RWPE2 (cell line): ENCODE data around the gene HLA-G.
A peak's percentile ranks its signal among the peaks of the same experiment; 100 is the strongest.
"Not testable (repeated sequence)": the region's sequence is repeated elsewhere in the genome, so short reads cannot be mapped to it uniquely, and the experiment has no call there.

Source experiments
- ATAC-seq: fragments of 200-7000 bp; cut with Tn5 transposase; 3 replicates; pipeline ENCODE4 v1.9.1; 2021; ENCODE audit warnings: low read depth
- DNase-seq: peaks from one replicate; pipeline ENCODE4 v3.0.0-alpha.2; 2020; ENCODE audit warnings: low spot score
- H3K27ac ChIP-seq: fragments of 450-650 bp; 2 replicates; pipeline ENCODE4 v1.5.1; 2017; ENCODE audit warnings: mild to moderate bottlenecking; ENCODE audit not compliant: poor library complexity, severe bottlenecking
- H3K27me3 ChIP-seq: fragments of 250-450 bp; sonication (Bioruptor Pico); 2 replicates; pipeline ENCODE4 v1.5.1; 2021; ENCODE audit warnings: mild to moderate bottlenecking, moderate library complexity; ENCODE audit not compliant: insufficient read depth, poor library complexity, severe bottlenecking
- H3K36me3 ChIP-seq: fragments of 250-450 bp; sonication (Bioruptor Pico); 2 replicates; pipeline ENCODE4 v1.5.1; 2020; ENCODE audit warnings: low read depth, mild to moderate bottlenecking, moderate library complexity
- H3K4me1 ChIP-seq: fragments of 250-450 bp; sonication (Bioruptor Pico); 2 replicates; pipeline ENCODE4 v1.5.1; 2021; ENCODE audit warnings: mild to moderate bottlenecking, moderate library complexity; ENCODE audit not compliant: insufficient read depth, poor library complexity, severe bottlenecking
- H3K4me3 ChIP-seq: fragments of 250-450 bp; sonication (Bioruptor Pico); 2 replicates; pipeline ENCODE4 v1.5.1; 2021; ENCODE audit warnings: mild to moderate bottlenecking, moderate library complexity; ENCODE audit not compliant: severe bottlenecking
- H3K9me3 ChIP-seq: fragments of 250-450 bp; sonication (Bioruptor Pico); 2 replicates; pipeline ENCODE4 v1.5.1; 2021; ENCODE audit warnings: mild to moderate bottlenecking, moderate library complexity; ENCODE audit not compliant: severe bottlenecking
- TF ChIP-seq, protein P1 (sequence below): fragments of 450-650 bp; IDR thresholded peaks from one replicate; pipeline ENCODE4 v1.5.1; 2017; ENCODE audit warnings: mild to moderate bottlenecking, moderate library complexity; ENCODE audit not compliant: poor library complexity, severe bottlenecking

HLA-G gene

DNA sequence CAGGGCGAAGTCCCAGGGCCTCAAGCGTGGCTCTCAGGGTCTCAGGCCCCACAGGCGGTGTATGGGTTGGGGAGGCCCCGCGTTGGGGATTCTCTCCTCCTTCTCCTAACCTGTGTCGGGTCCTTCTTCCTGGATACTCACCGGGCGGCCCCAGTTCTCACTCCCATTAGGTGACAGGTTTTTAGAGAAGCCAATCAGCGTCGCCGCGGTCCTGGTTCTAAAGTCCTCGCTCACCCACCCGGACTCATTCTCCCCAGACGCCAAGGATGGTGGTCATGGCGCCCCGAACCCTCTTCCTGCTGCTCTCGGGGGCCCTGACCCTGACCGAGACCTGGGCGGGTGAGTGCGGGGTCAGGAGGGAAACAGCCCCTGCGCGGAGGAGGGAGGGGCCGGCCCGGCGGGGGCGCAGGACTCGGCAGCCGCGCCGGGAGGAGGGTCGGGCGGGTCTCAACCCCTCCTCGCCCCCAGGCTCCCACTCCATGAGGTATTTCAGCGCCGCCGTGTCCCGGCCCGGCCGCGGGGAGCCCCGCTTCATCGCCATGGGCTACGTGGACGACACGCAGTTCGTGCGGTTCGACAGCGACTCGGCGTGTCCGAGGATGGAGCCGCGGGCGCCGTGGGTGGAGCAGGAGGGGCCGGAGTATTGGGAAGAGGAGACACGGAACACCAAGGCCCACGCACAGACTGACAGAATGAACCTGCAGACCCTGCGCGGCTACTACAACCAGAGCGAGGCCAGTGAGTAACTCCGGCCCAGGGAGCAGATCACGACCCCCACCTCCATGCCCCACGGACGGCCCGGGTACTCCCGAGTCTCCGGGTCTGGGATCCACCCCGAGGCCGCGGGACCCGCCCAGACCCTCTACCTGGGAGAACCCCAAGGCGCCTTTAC, at the start of gene HLA-G:
Gene HLA-G, plus strand, starts transcription at position 247 of the 892 bp plus-strand sequence. Its CDS starts 20 bp downstream, at position 267.
- ATAC-seq (no peak), DNase-seq (no peak)
- H3K36me3 ChIP-seq = no peaks in the 10 kb centered on the region
- TF ChIP-seq, protein P1, sequence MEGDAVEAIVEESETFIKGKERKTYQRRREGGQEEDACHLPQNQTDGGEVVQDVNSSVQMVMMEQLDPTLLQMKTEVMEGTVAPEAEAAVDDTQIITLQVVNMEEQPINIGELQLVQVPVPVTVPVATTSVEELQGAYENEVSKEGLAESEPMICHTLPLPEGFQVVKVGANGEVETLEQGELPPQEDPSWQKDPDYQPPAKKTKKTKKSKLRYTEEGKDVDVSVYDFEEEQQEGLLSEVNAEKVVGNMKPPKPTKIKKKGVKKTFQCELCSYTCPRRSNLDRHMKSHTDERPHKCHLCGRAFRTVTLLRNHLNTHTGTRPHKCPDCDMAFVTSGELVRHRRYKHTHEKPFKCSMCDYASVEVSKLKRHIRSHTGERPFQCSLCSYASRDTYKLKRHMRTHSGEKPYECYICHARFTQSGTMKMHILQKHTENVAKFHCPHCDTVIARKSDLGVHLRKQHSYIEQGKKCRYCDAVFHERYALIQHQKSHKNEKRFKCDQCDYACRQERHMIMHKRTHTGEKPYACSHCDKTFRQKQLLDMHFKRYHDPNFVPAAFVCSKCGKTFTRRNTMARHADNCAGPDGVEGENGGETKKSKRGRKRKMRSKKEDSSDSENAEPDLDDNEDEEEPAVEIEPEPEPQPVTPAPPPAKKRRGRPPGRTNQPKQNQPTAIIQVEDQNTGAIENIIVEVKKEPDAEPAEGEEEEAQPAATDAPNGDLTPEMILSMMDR = no peak
- peaks cover 5% of the 10 kb centered on the region for H3K4me1 ChIP-seq
- H3K27ac ChIP-seq = no peak within 1 kb of the TSS
- no peaks in the 10 kb centered on the region for H3K9me3 ChIP-seq
- H3K27me3 ChIP-seq = peaks cover 4% of the 10 kb centered on the region
- no peak within 1 kb of the TSS for H3K4me3 ChIP-seq

DNA sequence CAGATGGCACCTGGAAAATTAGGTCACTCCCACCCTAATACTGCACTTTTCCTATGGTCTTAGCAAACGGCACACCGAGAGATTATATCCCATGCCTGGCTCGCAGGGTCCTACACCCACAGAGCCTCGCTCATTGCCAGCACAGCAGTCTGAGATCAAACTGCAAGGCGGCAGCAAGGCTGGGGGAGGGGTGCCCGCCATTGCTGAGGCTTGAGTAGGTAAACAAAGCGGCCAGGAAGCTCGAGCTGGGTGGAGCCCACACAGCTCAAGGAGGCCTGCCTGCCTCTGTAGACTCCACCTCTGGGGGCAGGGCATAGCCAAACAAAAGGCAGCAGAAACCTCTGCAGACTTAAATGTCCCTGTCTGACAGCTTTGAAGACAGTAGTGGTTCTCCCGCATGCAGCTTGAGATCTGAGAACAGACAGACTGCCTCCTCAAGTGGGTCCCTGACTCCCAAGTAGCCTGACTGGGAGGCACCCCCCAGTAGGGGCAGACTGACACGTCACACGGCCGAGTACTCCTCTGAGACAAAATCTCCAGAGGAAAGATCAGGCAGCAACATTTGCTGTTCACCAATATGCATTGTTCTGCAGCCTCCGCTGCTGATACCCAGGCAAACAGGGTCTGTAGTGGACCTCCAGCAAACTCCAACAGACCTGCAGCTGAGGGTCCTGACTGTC, 47.5 kb upstream of the HLA-G start:
- H3K27me3 ChIP-seq, H3K27ac ChIP-seq, H3K4me3 ChIP-seq, H3K9me3 ChIP-seq, H3K36me3 ChIP-seq, H3K4me1 ChIP-seq, DNase-seq, ATAC-seq: not testable (repeated sequence)

DNA sequence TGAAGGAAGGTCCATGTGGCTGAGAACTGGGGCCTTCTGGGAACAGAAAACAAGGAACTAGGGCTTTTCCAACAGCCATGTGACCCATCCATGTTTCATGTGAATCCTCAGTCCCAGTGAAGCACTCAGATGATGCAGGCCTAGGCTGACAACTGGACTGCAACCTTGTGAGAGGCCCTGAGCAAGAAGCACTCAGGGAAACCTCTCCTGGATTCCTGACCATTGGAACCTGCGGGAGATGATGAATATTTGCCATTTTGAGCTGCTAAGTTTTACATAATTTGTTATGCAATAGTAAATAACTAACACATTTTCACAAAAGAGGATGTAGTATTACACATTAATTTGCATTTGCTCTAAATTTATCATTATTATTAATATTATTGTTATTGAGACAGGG, 38.4 kb upstream of the HLA-G start:
- Histone ChIP-seq H3K4me3 (no peak overlapping the region), H3K9me3 (peaks cover 2% of the 10 kb centered on the region), H3K36me3 (peaks cover 3% of the 10 kb centered on the region; the same call in 1 of the 2 replicates), H3K27me3 (no peaks in the 10 kb centered on the region), H3K27ac (peak overlapping the region; percentile 96), H3K4me1 (peaks cover 8% of the 10 kb centered on the region)
- ATAC-seq (no peak), DNase-seq (no peak)
- TF ChIP-seq, protein P1 = no peak

DNA sequence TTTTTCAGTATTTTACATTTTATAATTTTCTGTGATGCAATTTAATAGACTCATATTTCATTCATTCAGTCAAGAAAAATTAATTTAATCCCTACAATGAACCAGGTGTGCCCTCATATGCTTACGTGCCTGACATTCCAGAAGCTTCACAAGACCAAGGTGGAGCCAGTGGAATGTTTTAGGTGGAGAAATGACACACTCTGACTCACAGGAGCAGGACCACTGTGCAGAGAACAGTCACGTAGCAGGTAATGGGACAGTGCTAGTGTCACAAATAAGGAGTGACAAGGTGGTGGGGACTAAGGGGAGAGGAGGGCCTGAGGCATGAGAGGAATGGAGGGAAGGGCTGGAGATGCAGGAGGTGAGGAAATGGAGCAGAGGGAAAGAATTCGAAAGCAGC, 37.0 kb upstream of the HLA-G start:
- H3K27ac ChIP-seq = peak overlapping the region; percentile 96
- ATAC-seq = peak; percentile 85
- no peak for DNase-seq

DNA sequence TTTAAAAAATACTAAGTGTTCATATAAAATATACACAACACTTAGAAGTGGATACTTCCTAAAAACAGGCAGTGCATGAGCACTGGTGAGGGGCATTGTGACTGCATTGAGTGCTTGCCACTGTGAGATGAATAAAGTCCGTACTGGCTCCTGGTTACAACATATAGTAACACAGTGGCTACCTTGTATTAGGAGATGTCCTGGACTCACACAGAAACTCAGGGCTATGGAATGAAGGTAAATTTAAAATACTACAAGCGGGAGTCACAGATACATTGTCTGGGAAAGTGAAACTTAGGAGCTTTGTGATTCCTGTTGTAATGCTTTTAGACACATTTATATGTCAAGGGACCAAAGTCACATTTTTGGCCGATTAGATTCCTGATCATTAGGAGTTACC, 36.5 kb upstream of the HLA-G start:
- peak overlapping the region; percentile 51 for H3K4me3 ChIP-seq
- TF ChIP-seq, protein P1 = no peak
- peaks cover 8% of the 10 kb centered on the region for H3K4me1 ChIP-seq
- peak overlapping the region; percentile 96 for H3K27ac ChIP-seq
- H3K9me3 ChIP-seq = peaks cover 2% of the 10 kb centered on the region
- DNase-seq (no peak), ATAC-seq (peak; percentile 43)
- H3K36me3 ChIP-seq = peaks cover 3% of the 10 kb centered on the region; the same call in 1 of the 2 replicates
- H3K27me3 ChIP-seq = no peaks in the 10 kb centered on the region

More for the DNA sequence above, 37.0 kb upstream of the HLA-G start:
- Histone ChIP-seq H3K4me3 (peak overlapping the region; percentile 51), H3K4me1 (peaks cover 8% of the 10 kb centered on the region), H3K36me3 (peaks cover 3% of the 10 kb centered on the region; the same call in 1 of the 2 replicates), H3K9me3 (peaks cover 2% of the 10 kb centered on the region), H3K27me3 (no peaks in the 10 kb centered on the region)
- TF ChIP-seq, protein P1 = no peak
